Transverse colon (tissue), 4 donors: ENCODE measurements around the gene ZNF768. TPM values are rescaled to one million over a fixed set of nuclear protein-coding genes. Genes with fewer than 3 reads are reported as not detected.

ENCODE experiments used
- DNase-seq: peaks from one replicate; pipeline ENCODE4 v3.0.0-alpha.2; 2019
- H3K27ac ChIP-seq, 4 donors: fragments of 200-600 bp; sonication (generic); 2 replicates each; pipeline ENCODE4 v1.5.1; 2016 to 2018; ENCODE audit warnings: inconsistent platforms in 4 of 4
- H3K27me3 ChIP-seq: fragments of 200-600 bp; sonication (generic); 2 replicates; pipeline ENCODE4 v1.5.1; 2017; ENCODE audit warnings: inconsistent platforms
- H3K36me3 ChIP-seq, 4 donors: fragments of 200-600 bp; sonication (generic); 2 replicates each; pipeline ENCODE4 v1.5.1; 2017 to 2019; ENCODE audit warnings: inconsistent platforms in 4 of 4
- H3K4me1 ChIP-seq, 4 donors: fragments of 200-600 bp; sonication (generic); 2 replicates each; pipeline ENCODE4 v1.5.1; 2017 to 2020; ENCODE audit warnings: inconsistent platforms in 4 of 4
- H3K4me3 ChIP-seq, 4 donors: fragments of 200-600 bp; sonication (generic); 1 replicate in 1 of 4; 2 replicates in 3 of 4; pipeline versions ENCODE4 v1.5.1 to v1.6.1; 2017 to 2019; ENCODE audit warnings: inconsistent platforms in 4 of 4
- H3K9me3 ChIP-seq, 2 donors: fragments of 200-600 bp; sonication (generic); 2 replicates each; pipeline ENCODE4 v1.5.1; 2017 to 2019; ENCODE audit warnings: inconsistent platforms in 2 of 2
- EP300 ChIP-seq: sonication (generic); formaldehyde crosslinking; IDR thresholded peaks from one replicate; pipeline ENCODE4 v1.6.1; 2017; ENCODE audit warnings: antibody characterized with exemption, low read depth
- POLR2A ChIP-seq: fragments of 450-650 bp; IDR thresholded peaks from one replicate; pipeline ENCODE4 v1.6.1; 2016; ENCODE audit warnings: antibody characterized with exemption, mild to moderate bottlenecking, moderate library complexity
- POLR2AphosphoS5 ChIP-seq, 3 donors: sonication (generic); formaldehyde crosslinking; IDR thresholded peaks; one replicate each; pipeline ENCODE4 v1.6.1; 2016; ENCODE audit warnings: antibody characterized with exemption in 3 of 3
- WGBS, 2 donors: methylation state at CpG; one replicate each; pipeline ENCODE4 v1.1.5; 2018; ENCODE audit warnings: low coverage in 1 of 2; 5-methylcytosine and 5-hydroxymethylcytosine counted together
- in situ Hi-C, 4 donors: fragments of 200-750 bp; cut with MboI; loops; one replicate each; pipeline versions ENCODE4 v1.15.0 to v1.15.1; 2017; ENCODE audit warnings: low sequenced_read_pairs in 3 of 4, low pct_ligation_motif_present in 1 of 4, low pct_unique_long_range_greater_than_20kb in 1 of 4
- intact Hi-C: fragments of 100-400 bp; cut with DNase I; formaldehyde crosslinking; loops from one replicate; pipeline ENCODE4 v1.15.1; 2023; ENCODE audit warnings: low total_unique reads
- total RNA-seq, 4 donors: library from RNA; depleted of rRNA; stranded (reverse); fragments of >200 nt; gene quantifications; one replicate each; pipeline ENCODE4 v1.1.0, GENCODE V29; 2016
- TF ChIP-seq, protein P1 (sequence below), 5 experiments: fragments of 200-600 bp in 3 of 5; fragments of 450-650 bp in 2 of 5; sonication (generic) in 3 of 5; IDR thresholded peaks; 1 replicate in 2 of 5; 2 replicates in 3 of 5; pipeline ENCODE4 v1.5.1; 2016 to 2017; ENCODE audit warnings: antibody characterized with exemption in 5 of 5, inconsistent platforms in 3 of 5, mild to moderate bottlenecking in 2 of 5, moderate library complexity in 1 of 5

The ZNF768 gene
- total RNA-seq, 4 donors from 2014 or later = 54.7 to 116 (median 74.9) TPM

DNA sequence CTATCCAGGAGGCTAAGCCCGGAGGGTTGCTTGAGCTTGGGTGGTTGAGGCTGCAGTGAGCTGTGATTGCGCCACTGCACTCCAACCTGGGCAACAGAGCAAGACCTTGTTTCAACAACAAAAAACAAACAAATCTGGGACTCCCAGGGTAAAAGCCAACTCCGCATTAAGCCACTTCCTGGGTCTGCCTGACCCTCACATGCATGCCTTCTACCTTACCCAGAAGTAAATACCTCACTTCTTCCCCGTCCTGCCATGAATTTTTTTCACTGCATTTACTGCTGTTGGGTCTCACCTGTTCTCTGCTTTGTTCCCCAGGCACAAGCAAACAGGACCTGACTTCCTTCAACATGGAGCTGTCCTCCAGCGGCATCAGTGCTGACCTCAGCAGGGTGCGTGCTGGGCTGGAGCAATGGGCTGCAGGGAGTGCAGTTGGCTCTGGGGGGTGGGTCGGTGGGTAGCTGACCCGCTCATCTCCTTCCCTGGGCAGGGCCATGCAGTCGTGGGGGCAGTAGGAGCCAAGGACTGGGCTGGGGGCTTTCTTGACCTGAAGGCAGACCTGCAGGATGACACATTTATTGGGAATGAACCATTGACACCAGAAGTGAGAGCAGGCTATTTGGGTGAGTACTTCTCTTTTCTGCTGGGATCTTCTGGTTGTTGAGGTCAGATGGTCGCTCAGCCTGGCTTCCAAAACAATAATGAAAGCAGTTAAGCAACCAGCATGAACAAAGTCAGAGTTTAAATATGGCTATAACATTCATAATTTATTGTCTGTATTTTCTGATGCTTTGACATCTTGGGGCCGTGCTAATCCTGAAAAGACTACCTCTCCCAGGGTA is 37.4 kb downstream of the ZNF768 start:
- intact Hi-C loops (no loop called here), in situ Hi-C loops (no loop called here)
- Histone ChIP-seq H3K36me3 (no peaks in the 10 kb centered on the region), H3K4me3 (no peak overlapping the region), H3K27me3 (no peaks in the 10 kb centered on the region), H3K4me1 (peaks cover 0 to 8% (median 0%) of the 10 kb centered on the region in 4 donors), H3K9me3 (no peaks in the 10 kb centered on the region), H3K27ac (no peak overlapping the region)
- TF ChIP-seq POLR2A (no peak), EP300 (no peak), POLR2AphosphoS5 (IDR thresholded peaks at IDR 0.05) (no peak)
- TF ChIP-seq, protein P1, sequence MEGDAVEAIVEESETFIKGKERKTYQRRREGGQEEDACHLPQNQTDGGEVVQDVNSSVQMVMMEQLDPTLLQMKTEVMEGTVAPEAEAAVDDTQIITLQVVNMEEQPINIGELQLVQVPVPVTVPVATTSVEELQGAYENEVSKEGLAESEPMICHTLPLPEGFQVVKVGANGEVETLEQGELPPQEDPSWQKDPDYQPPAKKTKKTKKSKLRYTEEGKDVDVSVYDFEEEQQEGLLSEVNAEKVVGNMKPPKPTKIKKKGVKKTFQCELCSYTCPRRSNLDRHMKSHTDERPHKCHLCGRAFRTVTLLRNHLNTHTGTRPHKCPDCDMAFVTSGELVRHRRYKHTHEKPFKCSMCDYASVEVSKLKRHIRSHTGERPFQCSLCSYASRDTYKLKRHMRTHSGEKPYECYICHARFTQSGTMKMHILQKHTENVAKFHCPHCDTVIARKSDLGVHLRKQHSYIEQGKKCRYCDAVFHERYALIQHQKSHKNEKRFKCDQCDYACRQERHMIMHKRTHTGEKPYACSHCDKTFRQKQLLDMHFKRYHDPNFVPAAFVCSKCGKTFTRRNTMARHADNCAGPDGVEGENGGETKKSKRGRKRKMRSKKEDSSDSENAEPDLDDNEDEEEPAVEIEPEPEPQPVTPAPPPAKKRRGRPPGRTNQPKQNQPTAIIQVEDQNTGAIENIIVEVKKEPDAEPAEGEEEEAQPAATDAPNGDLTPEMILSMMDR (IDR thresholded peaks at IDR 0.05) = no peak
- WGBS, 2 donors = 69 to 74% methylated on average over 6 to 10 of the region's 11 CpGs
- no peak for DNase-seq

DNA sequence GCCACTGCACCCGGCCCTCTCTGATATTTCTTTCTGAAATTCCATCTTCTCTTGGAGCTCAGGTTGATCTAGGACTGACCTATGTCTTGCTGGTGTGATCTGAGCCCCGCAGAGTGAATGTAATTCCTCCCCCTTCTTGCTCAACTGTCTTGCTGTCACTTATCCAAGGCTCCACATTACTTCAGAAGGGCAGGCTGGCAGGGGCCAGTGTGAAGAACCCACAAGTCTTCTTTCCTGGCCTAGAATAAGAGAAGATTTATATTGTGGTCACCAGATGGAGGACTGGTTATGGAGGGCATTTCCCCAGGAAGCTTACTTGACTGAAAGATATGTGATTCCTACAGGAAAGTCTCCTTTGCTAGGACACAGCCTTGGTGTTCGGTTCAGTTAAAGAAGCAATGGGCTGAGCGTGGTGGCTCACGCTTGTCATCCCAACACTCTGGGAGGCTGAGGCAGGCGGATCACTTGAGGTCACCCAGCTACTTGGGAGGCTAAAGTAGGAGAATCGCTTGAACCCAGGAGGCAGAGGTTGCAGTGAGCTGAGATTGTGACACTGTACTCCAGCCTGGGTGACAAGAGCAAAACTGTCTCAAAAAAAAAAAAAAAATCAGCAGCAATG is 40.4 kb downstream of the ZNF768 start:
- TF ChIP-seq, protein P1 (IDR thresholded peaks at IDR 0.05) = no peak
- TF ChIP-seq EP300 (no peak), POLR2A (no peak), POLR2AphosphoS5 (IDR thresholded peaks at IDR 0.05) (no peak)
- DNase-seq = no peak
- intact Hi-C loops (no loop called here), in situ Hi-C loops (no loop called here)
- Histone ChIP-seq H3K9me3 (no peaks in the 10 kb centered on the region), H3K27me3 (no peaks in the 10 kb centered on the region), H3K27ac (no peak overlapping the region), H3K4me3 (no peak overlapping the region), H3K4me1 (no peaks in the 10 kb centered on the region), H3K36me3 (no peaks in the 10 kb centered on the region)
- 78 to 86% methylated on average over 3 to 7 of the region's 7 CpGs for WGBS, 2 donors

DNA sequence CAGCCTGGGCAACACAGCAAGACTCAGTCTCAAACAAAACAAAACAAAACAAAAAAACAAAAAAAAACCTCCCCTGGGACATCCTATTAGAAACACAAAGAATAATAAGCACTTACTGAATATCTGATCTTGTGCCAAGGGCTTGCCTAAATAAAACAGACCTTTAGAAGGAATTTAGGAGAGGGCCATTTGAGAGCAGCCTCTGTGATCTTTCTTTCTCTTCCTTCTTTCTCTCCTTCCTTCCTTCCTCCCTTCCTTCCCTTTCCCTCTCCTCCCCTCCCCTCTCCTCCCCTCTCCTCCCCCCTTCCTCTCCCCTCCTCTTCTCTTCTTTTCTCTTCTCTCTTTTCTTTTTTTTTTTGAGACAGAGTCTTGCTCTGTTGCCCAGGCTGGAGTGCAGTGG is 41.5 kb downstream of the ZNF768 start:
- no peaks in the 10 kb centered on the region for H3K27me3 ChIP-seq
- in situ Hi-C loops = no loop called here
- TF ChIP-seq POLR2AphosphoS5 (IDR thresholded peaks at IDR 0.05) = no peak
- no peak for TF ChIP-seq POLR2A
- TF ChIP-seq, protein P1 (IDR thresholded peaks at IDR 0.05) = no peak
- no peak for TF ChIP-seq EP300
- intact Hi-C loops = no loop called here
- no peaks in the 10 kb centered on the region for H3K4me1 ChIP-seq
- H3K4me3 ChIP-seq = no peak overlapping the region
- H3K36me3 ChIP-seq = no peaks in the 10 kb centered on the region
- H3K9me3 ChIP-seq = no peaks in the 10 kb centered on the region
- no peak overlapping the region for H3K27ac ChIP-seq
- DNase-seq = no peak

DNA sequence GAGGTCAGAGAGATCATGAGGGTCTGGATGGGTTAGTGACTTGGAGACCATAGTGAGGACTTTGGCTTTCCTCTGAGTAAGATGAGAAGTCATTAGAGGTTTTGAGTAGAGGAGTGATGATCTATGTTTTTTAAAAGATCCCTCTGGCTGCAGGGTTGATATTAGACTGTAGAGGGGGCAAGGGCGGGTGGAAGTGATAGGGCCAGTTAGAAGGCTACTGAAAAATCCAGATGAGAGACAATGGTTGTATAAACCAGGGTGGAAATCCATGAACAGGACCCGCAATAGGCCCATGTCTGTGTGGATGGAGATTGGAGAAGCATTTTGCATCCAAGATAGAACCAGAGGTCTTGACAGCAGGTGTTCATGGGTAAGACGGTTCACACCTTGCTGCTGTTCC is 44.0 kb downstream of the ZNF768 start:
- no peak for TF ChIP-seq EP300
- TF ChIP-seq, protein P1 (IDR thresholded peaks at IDR 0.05) = peak in 3 of 5 experiments; percentile 8 to 18 (median 16)
- no peak for TF ChIP-seq POLR2A
- intact Hi-C loops (no loop called here), in situ Hi-C loops (no loop called here)
- Histone ChIP-seq H3K9me3 (no peaks in the 10 kb centered on the region), H3K4me3 (no peak overlapping the region), H3K27ac (no peak overlapping the region), H3K36me3 (no peaks in the 10 kb centered on the region), H3K27me3 (no peaks in the 10 kb centered on the region), H3K4me1 (no peaks in the 10 kb centered on the region)
- WGBS, 2 donors = 82 to 92% methylated on average over 2 to 3 of the region's 3 CpGs
- no peak for DNase-seq
